Measurements from ENCODE around the gene APOL4.
A peak's percentile ranks its signal among the peaks of the same experiment; 100 is the strongest.
"Not testable (repeated sequence)": the region's sequence is repeated elsewhere in the genome, so short reads cannot be mapped to it uniquely, and the experiment has no call there.

APOL4 gene, protein sequence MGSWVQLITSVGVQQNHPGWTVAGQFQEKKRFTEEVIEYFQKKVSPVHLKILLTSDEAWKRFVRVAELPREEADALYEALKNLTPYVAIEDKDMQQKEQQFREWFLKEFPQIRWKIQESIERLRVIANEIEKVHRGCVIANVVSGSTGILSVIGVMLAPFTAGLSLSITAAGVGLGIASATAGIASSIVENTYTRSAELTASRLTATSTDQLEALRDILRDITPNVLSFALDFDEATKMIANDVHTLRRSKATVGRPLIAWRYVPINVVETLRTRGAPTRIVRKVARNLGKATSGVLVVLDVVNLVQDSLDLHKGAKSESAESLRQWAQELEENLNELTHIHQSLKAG

DNA sequence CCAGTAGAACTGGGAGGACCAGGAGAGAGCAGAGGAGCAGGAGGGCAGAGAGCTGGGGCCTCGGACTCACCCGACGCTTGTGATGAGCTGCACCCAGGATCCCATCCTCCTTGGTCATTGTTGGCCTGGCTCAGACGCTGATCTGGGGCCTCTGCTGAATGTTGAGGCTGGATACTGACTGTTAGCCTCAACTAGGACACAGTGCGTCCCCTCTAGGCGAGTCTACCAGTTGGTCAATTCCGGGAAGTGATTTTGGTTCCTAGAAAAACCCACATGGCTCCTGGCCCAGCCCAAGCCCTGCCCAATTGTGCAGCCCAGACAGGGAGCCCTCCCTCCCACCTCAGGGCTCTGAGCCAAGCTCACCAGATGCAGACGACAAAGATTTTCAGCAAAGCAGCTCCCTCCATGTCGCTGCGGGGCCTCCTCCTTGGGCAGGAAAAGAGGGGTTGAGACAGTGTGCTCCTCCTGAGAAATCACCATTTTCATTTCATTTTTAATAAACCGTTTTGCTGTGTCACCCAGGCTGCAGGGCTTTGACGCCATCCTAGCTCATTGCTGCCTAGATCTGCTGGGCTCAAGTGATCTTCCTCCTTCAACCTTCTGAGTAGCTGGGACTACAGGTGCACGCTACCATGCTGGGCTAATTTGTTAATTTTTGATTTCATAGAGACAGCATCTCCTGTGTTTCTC is at the start of gene APOL4:
TSS of gene APOL4 (minus strand) at position 180 of the 690 bp plus-strand sequence. CDS start at position 105, 75 bp downstream.
- peak in 1 of 2 donors; percentile 43 for DNase-seq

DNA sequence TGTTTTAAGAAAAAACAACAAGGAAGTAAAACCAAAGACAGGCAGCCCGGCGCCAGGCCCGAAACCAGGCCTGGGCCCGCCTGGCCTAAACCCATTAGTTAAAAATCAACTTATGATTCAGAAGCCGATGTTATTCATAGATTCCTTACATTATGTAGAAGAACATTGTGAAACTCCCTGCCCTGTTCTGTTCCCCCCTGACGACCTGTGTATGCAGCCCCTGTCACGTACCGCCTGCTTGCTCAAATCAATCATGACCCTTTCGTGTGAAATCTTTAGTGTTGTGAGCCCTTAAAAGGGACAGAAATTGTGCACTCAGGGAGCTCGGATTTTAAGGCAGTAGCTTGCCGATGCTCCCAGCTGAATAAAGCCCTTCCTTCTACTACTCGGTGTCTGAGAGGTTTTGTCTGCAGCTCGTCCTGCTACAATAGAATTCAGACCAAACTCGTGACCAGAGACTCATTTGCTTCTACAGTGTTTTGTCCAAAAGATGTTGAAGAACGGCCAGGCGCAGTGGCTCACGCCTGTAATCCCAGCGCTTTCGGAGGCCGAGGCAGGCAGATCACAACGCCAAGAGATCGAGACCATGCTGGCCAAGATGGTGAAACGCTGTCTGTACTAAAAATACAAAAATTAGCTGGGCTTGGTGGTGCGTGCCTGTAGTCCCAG is 48.8 kb upstream of the APOL4 start:
- not testable (repeated sequence) for DNase-seq

DNA sequence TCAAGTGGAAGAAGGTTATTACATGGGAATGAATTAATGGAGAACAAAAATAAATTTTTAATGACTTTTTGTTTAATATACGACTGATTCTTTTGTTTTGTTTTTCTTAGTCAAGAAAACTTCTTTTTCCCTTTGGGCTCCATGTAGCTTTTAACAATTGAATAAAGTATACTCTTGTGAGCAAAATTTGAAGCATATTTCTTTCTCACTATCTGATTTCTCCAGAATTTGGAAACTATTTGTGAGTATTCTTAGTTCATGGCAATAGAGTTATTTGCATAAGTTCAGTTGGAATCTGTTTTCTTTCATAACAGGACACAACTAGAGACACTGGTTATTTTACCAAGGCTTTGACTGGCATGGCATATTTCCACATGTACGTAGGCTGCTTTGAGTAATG is 47.6 kb upstream of the APOL4 start:
- no peak for DNase-seq

DNA sequence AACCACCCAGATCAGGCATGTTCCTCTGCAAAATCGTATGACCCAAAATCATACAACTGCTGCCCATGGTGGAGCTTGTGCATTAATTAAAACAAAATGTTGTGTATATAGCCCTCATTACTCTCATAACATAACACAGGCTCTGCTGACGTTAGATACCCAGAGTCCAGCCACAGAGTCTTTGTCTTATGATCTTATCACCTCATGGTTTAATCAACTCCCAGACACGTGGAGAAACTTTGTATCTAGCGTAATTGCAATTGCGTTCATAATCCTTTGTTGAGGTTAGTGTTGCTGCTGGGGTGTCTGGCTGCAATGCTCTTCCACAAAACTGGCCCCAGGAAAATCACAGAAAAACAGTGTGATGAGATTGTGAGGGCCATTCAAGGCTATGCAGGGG is 46.3 kb upstream of the APOL4 start:
- no peak for DNase-seq

DNA sequence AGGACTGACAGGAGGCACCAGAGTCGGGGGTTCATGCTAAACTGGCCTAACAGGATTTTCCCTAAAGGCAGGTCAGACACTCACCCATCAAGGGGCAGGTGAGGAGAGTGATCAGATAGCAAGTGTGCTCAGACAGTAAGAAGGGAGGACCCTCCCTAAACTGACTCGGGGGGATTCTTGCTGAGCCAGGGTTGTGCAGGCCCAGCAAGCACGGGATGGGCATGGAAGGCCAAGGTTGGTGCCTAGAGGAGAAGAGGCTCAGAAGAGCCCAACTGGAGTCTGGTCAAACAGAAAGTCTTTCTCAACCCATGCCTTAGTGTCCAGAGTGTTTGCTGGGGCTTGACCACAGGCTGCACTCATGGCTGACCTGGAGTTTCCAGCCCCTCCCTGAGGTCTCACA is 45.1 kb upstream of the APOL4 start:
- DNase-seq: no peak

DNA sequence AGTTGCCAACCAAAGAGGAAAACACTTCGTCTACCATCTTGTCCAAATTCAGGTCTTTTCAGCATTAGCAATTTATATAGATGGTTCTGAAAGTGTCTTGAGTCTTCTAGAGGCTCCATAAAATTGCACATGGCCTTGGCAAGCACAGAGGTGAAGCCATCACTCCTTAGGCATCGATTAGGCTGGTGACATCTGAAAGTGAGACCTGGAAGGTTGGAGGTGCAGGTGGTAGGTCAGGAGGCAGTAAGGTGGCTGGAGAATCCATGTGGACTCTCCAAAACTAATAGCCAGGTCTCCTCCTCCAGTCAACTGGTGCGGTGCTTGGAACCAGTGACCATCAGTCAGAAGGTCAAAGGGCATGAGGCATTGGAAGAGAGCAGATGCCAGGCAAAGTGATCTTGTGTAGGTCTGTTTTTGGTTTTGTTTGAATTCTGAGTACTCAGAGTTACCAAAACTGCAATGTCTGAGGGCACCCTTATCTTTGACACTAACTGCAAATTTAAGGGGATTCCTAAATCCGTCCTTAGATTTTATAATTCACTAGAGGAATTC is 44.3 kb upstream of the APOL4 start:
- DNase-seq: no peak

DNA sequence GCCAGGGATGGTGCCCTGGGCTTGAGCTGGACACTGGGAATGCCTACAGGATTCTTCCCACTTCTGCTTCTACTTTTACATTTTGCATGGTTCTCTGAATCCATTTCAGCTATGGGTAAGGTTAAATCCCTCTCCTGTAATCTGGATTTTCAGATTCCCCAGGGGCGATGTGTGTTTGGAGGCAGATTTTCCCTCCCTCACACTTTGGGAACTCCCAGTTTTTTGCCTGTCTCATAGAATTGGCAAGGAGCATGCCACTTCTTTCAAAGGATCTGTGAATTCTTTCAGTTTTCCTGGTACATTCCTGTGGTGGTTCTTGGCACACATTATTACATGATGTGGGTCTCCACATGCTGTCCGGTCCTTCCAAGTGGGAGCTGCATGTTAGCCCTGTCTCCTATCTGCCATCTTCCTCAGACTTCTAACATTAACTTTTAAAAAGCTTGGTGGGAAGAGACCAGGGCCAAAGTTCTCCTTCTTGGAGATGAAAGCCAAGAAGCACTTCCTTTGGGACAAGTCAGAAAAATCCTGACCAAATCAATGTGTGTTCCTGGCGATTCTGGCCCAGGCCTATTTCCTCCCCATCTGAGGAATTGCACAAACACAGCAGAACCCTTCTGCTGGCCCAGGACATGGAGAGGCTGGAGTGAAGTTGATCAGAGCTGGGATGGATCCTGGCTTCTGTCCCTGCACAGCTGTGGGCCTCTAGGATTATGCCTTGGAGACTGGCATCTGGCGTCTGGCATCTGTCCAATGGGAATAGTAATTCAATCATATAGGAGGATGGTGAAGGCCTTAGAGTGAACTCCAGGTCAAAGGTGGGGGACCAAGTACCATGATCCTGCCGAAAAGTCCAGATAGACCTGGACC is 43.1 kb upstream of the APOL4 start:
- DNase-seq: no peak

DNA sequence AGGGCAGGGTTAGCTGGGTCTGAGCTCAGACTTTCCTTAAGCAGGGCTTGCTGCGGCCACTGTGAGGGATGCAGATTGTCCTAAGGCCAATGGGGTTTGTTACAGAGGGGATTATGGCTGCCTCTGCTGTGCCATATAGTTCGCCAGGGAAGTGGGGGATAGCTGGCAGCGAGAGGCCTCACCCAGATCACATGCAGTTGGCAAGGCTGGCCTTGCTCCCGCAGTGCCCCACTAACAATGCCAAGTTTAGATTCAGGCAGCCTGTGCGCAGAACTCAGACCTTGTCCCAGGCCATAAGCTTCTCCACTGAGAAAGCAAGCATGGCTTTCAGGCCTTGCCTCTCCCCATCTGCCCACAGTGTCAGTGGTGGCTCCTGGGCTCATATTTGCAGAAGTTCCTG is 42.4 kb upstream of the APOL4 start:
- DNase-seq: no peak

DNA sequence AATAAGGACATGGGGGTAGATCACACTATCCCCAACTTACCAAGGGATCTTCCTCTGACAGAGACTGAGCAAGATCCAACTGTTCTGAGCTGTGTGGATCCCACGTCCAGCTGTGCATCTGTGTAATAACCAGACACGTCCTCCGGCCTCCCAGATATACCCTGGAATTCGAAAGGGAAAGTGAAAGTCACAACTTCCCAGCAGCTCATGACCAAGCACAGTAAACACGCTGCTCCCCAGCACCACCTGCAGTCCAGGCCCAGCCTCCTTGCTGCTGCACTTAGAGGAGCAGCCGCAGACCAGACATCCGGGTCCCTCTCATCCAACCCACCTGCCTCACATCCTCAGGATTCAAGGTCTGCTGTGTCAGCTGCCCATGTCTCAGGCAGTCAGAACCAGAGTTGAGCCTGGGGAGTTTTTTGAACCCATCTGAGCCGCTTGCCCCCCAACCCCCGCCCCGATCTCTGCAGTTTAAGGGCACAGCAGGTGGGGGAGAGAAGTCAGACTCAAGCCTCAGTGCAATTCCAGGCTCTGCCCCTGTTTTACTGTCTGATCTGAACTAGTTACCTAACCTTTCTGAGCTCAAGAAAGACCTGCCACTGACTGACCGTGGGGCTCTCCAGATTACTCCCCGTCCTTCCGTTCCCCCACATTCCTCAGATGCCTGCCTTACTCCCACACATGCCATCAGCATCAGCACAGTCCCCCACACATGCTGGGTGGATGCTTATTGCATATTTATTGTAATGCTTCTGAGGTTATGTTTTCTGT is 38.0 kb upstream of the APOL4 start, which contains the start of gene APOL2:
TSS of gene APOL2 (minus strand) at position 127 of the 771 bp plus-strand sequence. CDS start 6,365 bp downstream, outside the sequence.
- peak; percentile 71 to 82 for DNase-seq

DNA sequence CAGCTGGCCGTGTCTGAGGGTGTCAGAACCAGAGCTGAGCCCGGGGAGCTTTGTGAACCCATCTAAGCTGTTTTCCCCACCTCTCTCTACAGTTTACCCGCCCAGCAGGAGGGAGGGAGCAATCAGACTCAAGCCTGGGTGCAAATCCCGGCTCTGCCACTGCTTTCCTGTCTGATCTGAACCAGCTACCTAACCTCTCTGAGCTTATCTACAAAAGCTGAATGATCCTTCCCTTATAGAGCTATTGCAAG is 37.5 kb upstream of the APOL4 start:
- DNase-seq: no peak

DNA sequence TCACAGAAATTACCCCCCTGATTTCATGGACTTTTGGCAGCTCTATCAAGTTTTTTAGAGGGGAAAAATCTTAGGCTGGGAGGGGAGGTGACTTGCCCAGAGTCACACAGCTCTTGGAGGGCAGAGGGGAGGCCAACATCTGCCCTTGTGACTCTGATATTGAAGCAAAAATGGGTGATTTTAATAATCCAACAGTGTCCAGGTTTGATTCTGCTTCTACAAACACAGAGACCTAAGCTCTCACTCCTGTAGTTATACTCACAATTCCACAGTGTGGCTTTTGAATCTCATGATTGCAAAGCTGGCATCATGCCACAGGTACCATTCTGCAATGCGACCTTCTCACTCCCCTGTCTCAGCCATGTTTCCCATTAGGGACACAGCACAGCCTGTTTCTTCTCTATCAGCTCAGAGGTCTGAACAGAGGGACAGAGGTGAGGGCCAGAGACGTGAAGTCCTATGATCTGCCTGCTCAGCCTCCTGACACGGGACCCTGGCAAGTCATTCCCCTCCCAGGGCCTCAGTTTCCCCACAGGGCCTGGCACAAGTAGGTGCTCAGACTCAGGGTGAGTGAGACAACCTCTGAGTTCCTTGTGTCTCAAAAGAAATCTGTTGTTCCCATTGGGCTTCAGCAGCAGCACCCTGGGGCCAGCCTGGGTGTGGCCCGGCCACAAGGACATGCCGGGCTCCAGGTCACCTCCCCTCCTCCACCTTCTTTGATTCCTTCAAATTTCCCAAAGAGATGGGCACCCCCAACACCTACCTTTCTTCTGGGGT is 37.0 kb upstream of the APOL4 start:
- DNase-seq: no peak

DNA sequence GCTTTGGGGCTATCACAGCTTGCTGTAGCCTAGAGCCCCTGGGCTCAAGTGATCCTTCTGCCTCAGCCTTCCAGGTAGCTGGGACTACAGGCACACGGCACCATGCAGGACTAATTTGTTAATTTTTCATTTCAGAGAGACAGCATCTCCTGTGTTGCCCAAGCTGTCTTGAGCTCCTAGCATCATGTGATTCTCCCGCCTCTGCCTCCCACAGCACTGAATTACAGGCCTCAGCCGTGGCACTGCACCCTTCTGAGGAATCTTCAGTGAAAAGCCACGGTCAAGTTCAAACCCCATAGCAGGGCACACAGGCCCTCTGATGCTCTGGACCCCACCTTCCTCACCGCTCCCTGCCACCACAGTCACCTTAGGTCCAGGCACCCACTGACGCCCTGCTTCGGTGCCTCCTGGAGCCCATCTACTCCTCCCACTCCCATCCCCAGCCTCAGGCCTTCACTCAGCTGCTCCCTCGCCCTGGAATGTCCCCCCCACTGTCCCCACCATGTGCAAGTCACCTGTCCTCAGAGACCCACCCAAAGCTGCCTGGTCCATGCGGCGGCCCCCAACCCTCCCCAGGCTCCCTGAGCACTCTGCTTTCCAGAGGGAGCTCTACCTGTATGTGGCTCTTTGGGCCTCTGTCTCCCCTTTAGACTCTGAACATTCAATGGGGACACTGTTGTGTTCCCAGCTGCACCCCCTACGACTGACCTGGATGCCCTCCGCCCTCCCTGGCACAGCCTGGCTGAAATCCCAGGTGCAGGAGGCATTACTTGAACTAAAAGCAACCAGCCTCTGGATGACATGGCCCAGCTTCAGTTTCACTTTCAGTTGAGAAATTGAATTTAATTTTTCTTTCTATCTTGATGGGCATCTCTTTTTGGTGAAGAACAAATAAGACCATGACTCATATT is 36.1 kb upstream of the APOL4 start:
- no peak for DNase-seq

DNA sequence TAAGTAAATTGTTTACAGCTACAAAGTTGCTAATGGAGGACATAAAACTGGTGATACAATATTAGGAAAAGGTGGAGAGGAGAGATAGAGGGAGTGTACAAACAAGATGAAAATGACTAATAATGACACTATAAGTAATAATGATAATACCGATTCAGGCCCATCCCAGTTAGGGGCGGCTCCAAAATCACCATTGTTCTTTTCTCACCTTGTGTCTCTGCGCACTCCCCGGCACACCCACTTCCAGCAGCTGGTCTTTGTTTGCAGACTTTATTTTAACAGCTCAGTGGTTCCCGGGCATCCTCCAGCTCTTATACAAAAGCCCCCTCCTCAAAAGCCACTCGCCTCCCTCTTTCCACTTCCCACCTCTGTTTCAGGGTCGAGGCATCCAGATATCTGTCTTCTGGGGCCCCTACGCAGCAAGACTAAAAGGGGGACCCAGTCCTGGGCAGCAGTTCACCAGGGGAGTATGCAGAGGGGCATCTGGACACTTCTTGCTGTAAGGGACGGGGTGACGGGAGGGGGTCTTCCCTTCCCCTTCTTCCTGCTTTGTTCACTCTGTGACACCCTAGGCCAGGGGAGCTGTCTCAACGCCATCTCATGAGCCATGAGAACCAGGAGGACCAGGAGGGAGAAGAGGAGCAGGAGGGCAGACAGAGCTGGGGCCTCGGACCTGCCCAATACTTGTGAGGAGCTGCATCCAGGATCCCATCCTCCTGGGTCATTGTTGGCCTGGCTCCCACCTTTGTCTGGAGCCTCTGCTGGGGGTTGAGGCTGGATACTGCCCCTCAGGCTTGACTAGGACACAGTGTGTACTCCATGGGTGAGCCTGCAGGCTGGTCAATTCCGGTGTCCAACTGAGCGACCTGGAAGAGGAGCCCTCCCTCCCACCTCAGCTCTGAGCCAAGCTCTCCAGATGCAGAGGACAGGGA is 35.0 kb upstream of the APOL4 start:
- DNase-seq: no peak

DNA sequence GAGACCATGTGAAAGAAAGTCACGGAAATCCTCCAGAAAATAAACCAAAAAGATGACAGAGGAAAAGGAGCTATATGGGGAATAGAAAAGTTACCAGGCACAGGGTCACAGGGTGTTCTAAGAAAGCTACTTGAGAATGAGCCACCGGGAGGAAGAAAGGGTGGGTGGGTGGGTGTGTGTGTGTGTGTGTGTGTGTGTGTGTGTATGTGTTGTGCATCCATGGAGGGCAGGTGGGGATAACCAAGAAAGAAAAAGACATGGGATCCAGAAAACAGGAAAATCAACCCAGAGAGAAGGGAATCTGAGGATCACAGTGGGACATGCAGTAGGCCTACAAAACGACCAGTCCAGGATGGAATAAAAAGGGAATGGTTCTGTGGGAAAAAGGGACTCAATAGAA is 34.0 kb upstream of the APOL4 start:
- no peak for DNase-seq

DNA sequence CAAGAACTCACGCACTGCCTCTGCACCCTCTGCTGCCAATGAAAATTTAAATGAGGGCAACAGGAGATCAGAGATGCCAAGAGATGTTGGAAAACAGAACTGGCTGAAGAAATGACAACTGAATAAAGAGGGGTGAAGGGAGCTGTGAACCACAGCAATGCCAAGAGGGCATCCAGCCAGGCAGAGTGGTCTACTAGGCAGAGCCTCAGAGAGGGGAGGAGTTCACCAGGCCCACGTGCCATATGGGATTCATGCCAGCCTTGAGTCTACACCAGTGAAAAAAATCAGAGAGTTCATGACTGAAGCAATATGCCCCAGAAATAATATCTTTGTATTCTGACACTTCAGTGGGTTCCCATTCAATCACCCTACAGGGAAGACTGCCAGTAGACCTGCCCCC is 33.3 kb upstream of the APOL4 start:
- no peak for DNase-seq

DNA sequence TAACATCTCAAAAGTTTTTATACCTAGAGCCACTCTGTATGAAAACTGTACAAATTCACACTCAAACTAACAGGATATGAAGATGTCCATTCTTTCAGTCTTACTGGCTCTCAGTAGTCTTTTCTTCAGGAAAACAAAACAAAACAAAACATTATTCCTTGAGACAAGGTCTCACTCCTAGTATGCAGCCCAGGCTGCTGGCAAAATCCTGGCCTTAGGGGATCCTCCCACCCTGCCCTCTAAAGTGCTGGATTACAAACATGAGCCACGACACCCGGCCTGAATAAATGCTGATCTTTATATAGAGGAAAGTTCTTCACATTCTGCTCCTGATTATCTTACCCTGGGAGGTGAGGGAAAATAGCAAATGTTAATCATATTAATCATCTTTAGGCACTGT is 32.6 kb upstream of the APOL4 start:
- no peak for DNase-seq

DNA sequence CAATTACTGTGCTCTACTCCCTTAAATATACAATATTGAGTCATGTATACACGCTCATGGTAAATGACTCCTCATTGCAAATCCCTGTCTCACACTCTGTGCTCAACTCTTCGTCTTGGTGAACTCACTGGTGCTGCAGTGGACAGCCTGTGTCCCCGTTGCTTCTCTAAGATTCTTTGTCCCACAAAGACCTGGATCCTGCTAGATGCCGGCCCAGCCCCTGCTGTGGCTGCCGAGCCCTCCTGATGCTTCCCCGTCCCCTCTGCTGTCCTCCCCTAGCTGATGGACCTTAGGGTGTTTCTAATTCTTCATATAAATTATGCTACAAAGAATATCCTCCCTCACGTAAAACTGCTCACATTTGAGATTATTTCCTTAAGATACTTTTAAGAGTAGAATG is 32.2 kb upstream of the APOL4 start:
- DNase-seq: no peak

DNA sequence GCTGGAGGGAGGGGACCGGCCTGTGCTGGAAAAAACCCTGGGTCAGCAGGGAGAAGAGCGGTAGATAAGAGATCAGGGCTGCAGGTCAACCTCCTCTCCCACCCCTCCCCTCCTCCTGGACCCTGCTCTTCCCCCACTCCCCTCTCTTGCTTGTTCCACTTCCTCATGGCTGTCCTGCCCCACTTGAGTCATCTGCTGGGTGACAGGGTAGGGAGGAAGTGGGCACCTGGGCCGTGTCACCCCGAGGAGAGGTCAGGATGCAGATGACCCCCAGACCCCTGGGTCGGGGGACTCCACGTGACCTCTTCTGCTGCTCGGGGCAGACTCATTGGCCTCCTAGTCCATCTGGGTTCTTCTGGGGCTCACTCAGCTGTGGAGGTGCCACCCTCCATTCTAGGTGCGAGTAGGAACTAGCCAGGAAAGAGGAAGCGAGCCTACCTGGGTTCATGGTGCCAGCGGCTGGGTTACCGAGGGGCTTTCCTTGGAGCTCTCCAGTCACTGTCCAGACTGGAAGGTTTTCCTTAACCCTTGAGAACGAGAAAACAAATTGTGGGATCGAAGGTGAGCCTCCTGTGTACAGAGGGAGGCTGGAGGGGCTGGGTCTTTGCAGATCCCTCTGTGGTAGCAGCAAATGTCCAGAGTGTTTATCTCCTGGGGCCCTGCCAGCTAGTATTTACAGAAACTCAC is 31.2 kb upstream of the APOL4 start:
- DNase-seq: no peak

Measured in hippocampal formation (tissue), 2 donors.